HepG2 (cell line): ENCODE measurements around the gene ZNF786. TPM values are rescaled to one million over a fixed set of nuclear protein-coding genes. Genes with fewer than 3 reads are reported as not detected.

Experiments used
- CBFB ChIP-seq: sonication (generic); formaldehyde crosslinking; IDR thresholded peaks from 2 replicates; pipeline ENCODE4 v1.4.0; 2020; ENCODE audit warnings: missing genetic modification reagents
- JUNB ChIP-seq: sonication (generic); formaldehyde crosslinking; IDR thresholded peaks from 2 replicates; pipeline ENCODE4 v1.8.0; 2022; ENCODE audit warnings: missing genetic modification reagents, mild to moderate bottlenecking, borderline replicate concordance
- MAX ChIP-seq: IDR thresholded peaks from 2 replicates; pipeline ENCODE4 v1.6.1; 2012; ENCODE audit warnings: inconsistent platforms
- NFYC ChIP-seq: IDR thresholded peaks from 2 replicates; pipeline ENCODE4 v1.6.1; 2016; ENCODE audit warnings: missing genetic modification reagents, missing compliant biosample characterization
- TBX2 ChIP-seq: sonication (generic); formaldehyde crosslinking; IDR thresholded peaks from 2 replicates; pipeline ENCODE4 v1.5.0; 2020; ENCODE audit warnings: missing genetic modification reagents, mild to moderate bottlenecking, borderline replicate concordance
- USF2 ChIP-seq, 2 experiments: sonication (generic) in 1 of 2; formaldehyde crosslinking in 1 of 2; IDR thresholded peaks; 2 replicates each; pipeline versions ENCODE4 v1.5.1 to v1.6.1; 2011 to 2020; ENCODE audit warnings: borderline replicate concordance in 1 of 2, low read depth in 1 of 2, low read length in 1 of 2, mild to moderate bottlenecking in 1 of 2, missing genetic modification reagents in 1 of 2, moderate library complexity in 1 of 2
- ZC3H13 ChIP-seq: sonication (generic); formaldehyde crosslinking; IDR thresholded peaks from 2 replicates; pipeline ENCODE4 v1.8.1; 2023; ENCODE audit warnings: mild to moderate bottlenecking, missing genetic modification reagents, moderate library complexity
- ZFAT ChIP-seq: sonication (generic); formaldehyde crosslinking; conservative IDR thresholded peaks from 2 replicates; pipeline ENCODE4 v1.8.1; 2023; ENCODE audit warnings: missing genetic modification reagents, inconsistent platforms
- ZFP90 ChIP-seq: sonication (generic); formaldehyde crosslinking; IDR thresholded peaks from 2 replicates; pipeline ENCODE4 v1.8.0; 2022; ENCODE audit warnings: missing genetic modification reagents, mild to moderate bottlenecking, inconsistent platforms, borderline replicate concordance
- ZNF225 ChIP-seq: sonication (generic); formaldehyde crosslinking; IDR thresholded peaks from 2 replicates; pipeline ENCODE4 v1.4.0; 2020; ENCODE audit warnings: mild to moderate bottlenecking, missing genetic modification reagents
- ZNF282 ChIP-seq: fragments of 450-650 bp; IDR thresholded peaks from 2 replicates; pipeline ENCODE4 v1.6.1; 2018; ENCODE audit not compliant: partially characterized antibody
- ZNF333 ChIP-seq: sonication (generic); formaldehyde crosslinking; IDR thresholded peaks from 2 replicates; pipeline ENCODE4 v1.4.0; 2020; ENCODE audit warnings: mild to moderate bottlenecking, missing genetic modification reagents, borderline replicate concordance
- ZNF407 ChIP-seq: sonication (generic); formaldehyde crosslinking; IDR thresholded peaks from one replicate; pipeline ENCODE4 v1.5.1; 2020; ENCODE audit warnings: mild to moderate bottlenecking, missing genetic modification reagents; ENCODE audit errors: not compliant biosample characterization
- ZNF660 ChIP-seq: sonication (generic); formaldehyde crosslinking; IDR thresholded peaks from 2 replicates; pipeline ENCODE4 v1.5.1; 2020; ENCODE audit warnings: mild to moderate bottlenecking, low read depth, missing genetic modification reagents, borderline replicate concordance
- ZNF800 ChIP-seq: sonication (generic); formaldehyde crosslinking; IDR thresholded peaks from 2 replicates; pipeline ENCODE4 v1.4.0; 2020; ENCODE audit warnings: missing genetic modification reagents
- polyA plus RNA-seq, 8 experiments: library from polyadenylated mRNA; depleted of rRNA in 3 of 8; stranded (reverse) in 7 of 8; unstranded in 1 of 8; fragments of >200 nt; fragmentation: Illumina TruSeq in 4 of 8; extraction: Trizol in 4 of 8; gene quantifications; 2 replicates each; pipeline versions ENCODE4 v1.2.1 to v1.2.3, GENCODE V29; 2011 to 2016; ENCODE audit warnings: low read depth in 4 of 8, missing spikeins in 1 of 8, mixed read lengths in 1 of 8; ENCODE audit not compliant: insufficient read depth in 1 of 8
- total RNA-seq, 5 experiments: library from RNA; depleted of rRNA; stranded (reverse); fragments of >200 nt; fragmentation: Illumina TruSeq; extraction: Trizol; gene quantifications; 2 replicates each; pipeline ENCODE4 v1.2.3, GENCODE V29; 2016; ENCODE audit warnings: low read depth in 1 of 5

The ZNF786 gene
- total and polyA plus RNA-seq, 2 of the 13 experiments (the other 11 are each of a cell fraction or from before 2014, with no cell fraction given), result 2.0 to 4.0 TPM

GRCh38 chr7:149028346-149029109, 62.0 kb downstream of the ZNF786 start, which contains the start of gene PDIA4 (continued):
- TF ChIP-seq ZNF800 (CRISPR knock-in tag) (no peak; the same call in none of the 2 replicates), TBX2 (CRISPR knock-in tag) (peak; percentile 90), ZFP90 (no peak; the same call in 1 of the 2 replicates), USF2 (IDR thresholded peaks at IDR 0.05; ENCODE audit: low read depth, low read length) (0 out of 2 replicates have a peak, but pooled peaks have one; percentile 37), USF2 (CRISPR knock-in tag; IDR thresholded peaks at IDR 0.05; ENCODE audit: borderline replicate concordance) (peak; percentile 75), JUNB (CRISPR knock-in tag) (no peak), ZFAT (no peak), ZNF660 (CRISPR knock-in tag) (no peak), CBFB (CRISPR knock-in tag) (0 out of 2 replicates have a peak, but pooled peaks have one; percentile 15), ZNF225 (CRISPR knock-in tag) (no peak), MAX (peak; percentile 97), ZNF282 (no peak), ZNF333 (CRISPR knock-in tag) (peak; percentile 82), ZC3H13 (CRISPR knock-in tag) (peak; percentile 93), NFYC (CRISPR knock-in tag) (peak; percentile 95), ZNF407 (peak; percentile 84)
